Measurements from ENCODE around the gene ZSWIM8. TPM values are rescaled to one million over a fixed set of nuclear protein-coding genes. Genes with fewer than 3 reads are reported as not detected.

Gene ZSWIM8
- total and polyA plus RNA-seq, 2 of the 8 experiments (the other 6 are each of a cell fraction or from before 2014, with no cell fraction given): 44.7 to 99.7 TPM

GRCh38 chr10:73756183-73756582, 29.2 kb upstream of the ZSWIM8 start:
- no peak overlapping the region for H2AK5ac ChIP-seq (ENCODE audit: low read depth, low read length)
- no peak overlapping the region for H3K18ac ChIP-seq (ENCODE audit: extremely low read depth, low read length)
- no peak for FAIRE-seq
- H2BK20ac ChIP-seq (ENCODE audit: low read length): no peak overlapping the region
- DNase-seq (ENCODE audit: low read depth in 1 of 2, low spot score in 2 of 2): no peak
- H3K4ac ChIP-seq (replicated peaks; ENCODE audit: insufficient read length, low read depth, low read length): no peak overlapping the region
- peaks cover 0 to 1% of the 10 kb centered on the region in 2 experiments for H4K20me1 ChIP-seq (replicated peaks in 1 of 2; ENCODE audit: control insufficient read depth in 1 of 2, insufficient read depth in 2 of 2, low read length in 2 of 2)
- POLR2A ChIA-PET (ENCODE audit: partially characterized antibody): interaction anchor here (1.4 to 5.8 kb wide), 3 partner anchors 10 to 13 kb away, joined by 3 to 35 read pairs (median 9); partner anchors contain the start of gene SEC24C
- H2BK5ac ChIP-seq (ENCODE audit: low read depth, low read length): no peak overlapping the region
- H3K79me2 ChIP-seq (ENCODE audit: control insufficient read depth in 1 of 2, insufficient read depth in 2 of 2, low read length in 2 of 2): no peaks in the 10 kb centered on the region
- WGBS, 2 experiments (ENCODE audit: extremely low coverage in 1 of 2, insufficient coverage in 1 of 2, insufficient read length in 1 of 2, insufficient replicate concordance in 2 of 2, low coverage in 1 of 2, low lambda C conversion rate in 2 of 2, missing lambda C conversion rate in 1 of 2): 95% methylated on average over 1 of the region's 1 CpG; no CpG with 5 or more reads in 1 of the 2 experiments
- no peak overlapping the region for H4K91ac ChIP-seq (replicated peaks; ENCODE audit: insufficient read length, low read length)
- no peak overlapping the region for H4K8ac ChIP-seq (ENCODE audit: extremely low read depth, insufficient read depth, low read length)
- no peaks in the 10 kb centered on the region for H3K4me1 ChIP-seq (replicated peaks in 1 of 4; ENCODE audit: control insufficient read depth in 3 of 4, insufficient read depth in 4 of 4, low read length in 3 of 4)
- H3K27me3 ChIP-seq (replicated peaks in 1 of 4; ENCODE audit: control insufficient read depth in 3 of 4, extremely low read depth in 1 of 4, insufficient read depth in 3 of 4, low read length in 3 of 4): no peaks in the 10 kb centered on the region
- no peak overlapping the region for H3K4me2 ChIP-seq (ENCODE audit: insufficient read depth in 1 of 2, low read depth in 2 of 2, low read length in 2 of 2)
- H3K9me3 ChIP-seq (ENCODE audit: insufficient read depth in 2 of 2, low read depth in 1 of 2, low read length in 1 of 2): no peaks in the 10 kb centered on the region
- H3K23ac ChIP-seq (ENCODE audit: insufficient read length): no peak overlapping the region
- no peak overlapping the region for H2BK15ac ChIP-seq (ENCODE audit: low read length)
- CTCF ChIA-PET (ENCODE audit: partially characterized antibody): interaction anchor here (0.6 to 1.1 kb wide), 3 partner anchors 30 to 1342 kb away, joined by 3 to 5 read pairs (median 4); no protein-coding TSS in a partner anchor
- H3K79me1 ChIP-seq (ENCODE audit: low read depth, low read length): peaks cover 2% of the 10 kb centered on the region; the same call in 1 of the 2 replicates
- no peak overlapping the region for H3K27ac ChIP-seq (ENCODE audit: low read depth, low read length)
- H3K36me3 ChIP-seq (ENCODE audit: control insufficient read depth in 2 of 4, insufficient read depth in 4 of 4, low read length in 3 of 4): peaks cover 9 to 21% (median 15%) of the 10 kb centered on the region in 4 experiments
- no peak overlapping the region for H3K14ac ChIP-seq (ENCODE audit: insufficient read length)
- no peak overlapping the region for H2AFZ ChIP-seq (ENCODE audit: low read length)
- H3K9ac ChIP-seq (replicated peaks in 1 of 4; ENCODE audit: extremely low read depth in 1 of 4, low read depth in 3 of 4, low read length in 3 of 4): no peak overlapping the region
- H4K5ac ChIP-seq (ENCODE audit: insufficient read length, low read depth, low read length): no peak overlapping the region
- no peak overlapping the region for H2BK120ac ChIP-seq (replicated peaks; ENCODE audit: low read depth, low read length)
- no peak overlapping the region for H3K4me3 ChIP-seq (ENCODE audit: extremely low read depth in 1 of 4, insufficient read depth in 2 of 4, low read depth in 3 of 4, low read length in 4 of 4)
- H3K23me2 ChIP-seq (ENCODE audit: low read depth, low read length): no peaks in the 10 kb centered on the region; the same call in 1 of the 2 replicates
- no peak overlapping the region for H2BK12ac ChIP-seq (ENCODE audit: low read depth, low read length)
- H3K56ac ChIP-seq (replicated peaks; ENCODE audit: insufficient read length, low read depth, low read length): no peak overlapping the region
- TF ChIP-seq ASH2L (IDR thresholded peaks at IDR 0.05; ENCODE audit: low read length): no peak
- TF ChIP-seq CTCF (IDR thresholded peaks at IDR 0.05; ENCODE audit: control extremely low read depth in 1 of 3, insufficient read depth in 1 of 3, low read depth in 1 of 3, low read length in 3 of 3): no peak
- TF ChIP-seq POLR2A (IDR thresholded peaks at IDR 0.05; ENCODE audit: control extremely low read depth in 1 of 2, low read depth in 2 of 2, low read length in 2 of 2): no peak
- TF ChIP-seq SRF (IDR thresholded peaks at IDR 0.05; ENCODE audit: low read depth, low read length): no peak
- no peak for TF ChIP-seq HDAC6 (IDR thresholded peaks at IDR 0.05; ENCODE audit: low read depth, low read length)
- no peak for TF ChIP-seq HDAC2 (IDR thresholded peaks at IDR 0.05; ENCODE audit: borderline replicate concordance in 1 of 2, low read depth in 2 of 2, low read length in 2 of 2)
- TF ChIP-seq CREB1 (IDR thresholded peaks at IDR 0.05): no peak
- TF ChIP-seq SP4 (IDR thresholded peaks at IDR 0.05; ENCODE audit: low read length): no peak
- TF ChIP-seq, protein P1, sequence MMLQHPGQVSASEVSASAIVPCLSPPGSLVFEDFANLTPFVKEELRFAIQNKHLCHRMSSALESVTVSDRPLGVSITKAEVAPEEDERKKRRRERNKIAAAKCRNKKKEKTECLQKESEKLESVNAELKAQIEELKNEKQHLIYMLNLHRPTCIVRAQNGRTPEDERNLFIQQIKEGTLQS (IDR thresholded peaks at IDR 0.05; ENCODE audit: insufficient read depth, low read depth, low read length): no peak
- no peak for TF ChIP-seq POLR2AphosphoS5 (IDR thresholded peaks at IDR 0.05; ENCODE audit: low read depth, low read length)
- TF ChIP-seq BRCA1 (IDR thresholded peaks at IDR 0.05; ENCODE audit: low read depth, low read length): no peak
